ENCODE results near the gene ITGA2B.

The ITGA2B gene

GRCh38 chr17:44361292-44362260, 27.9 kb downstream of the ITGA2B start:
- peak; percentile 50 for DNase-seq
- H3K4me3 ChIP-seq (ENCODE audit: low read depth, low read length) = no peak overlapping the region
- H3K36me3 ChIP-seq = peaks cover 16% of the 10 kb centered on the region

GRCh38 chr17:44360826-44361225, 28.6 kb downstream of the ITGA2B start:
- TF ChIP-seq, protein P1, sequence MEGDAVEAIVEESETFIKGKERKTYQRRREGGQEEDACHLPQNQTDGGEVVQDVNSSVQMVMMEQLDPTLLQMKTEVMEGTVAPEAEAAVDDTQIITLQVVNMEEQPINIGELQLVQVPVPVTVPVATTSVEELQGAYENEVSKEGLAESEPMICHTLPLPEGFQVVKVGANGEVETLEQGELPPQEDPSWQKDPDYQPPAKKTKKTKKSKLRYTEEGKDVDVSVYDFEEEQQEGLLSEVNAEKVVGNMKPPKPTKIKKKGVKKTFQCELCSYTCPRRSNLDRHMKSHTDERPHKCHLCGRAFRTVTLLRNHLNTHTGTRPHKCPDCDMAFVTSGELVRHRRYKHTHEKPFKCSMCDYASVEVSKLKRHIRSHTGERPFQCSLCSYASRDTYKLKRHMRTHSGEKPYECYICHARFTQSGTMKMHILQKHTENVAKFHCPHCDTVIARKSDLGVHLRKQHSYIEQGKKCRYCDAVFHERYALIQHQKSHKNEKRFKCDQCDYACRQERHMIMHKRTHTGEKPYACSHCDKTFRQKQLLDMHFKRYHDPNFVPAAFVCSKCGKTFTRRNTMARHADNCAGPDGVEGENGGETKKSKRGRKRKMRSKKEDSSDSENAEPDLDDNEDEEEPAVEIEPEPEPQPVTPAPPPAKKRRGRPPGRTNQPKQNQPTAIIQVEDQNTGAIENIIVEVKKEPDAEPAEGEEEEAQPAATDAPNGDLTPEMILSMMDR (IDR thresholded peaks at IDR 0.05; ENCODE audit: low read depth, low read length) = no peak
- peaks cover 23% of the 10 kb centered on the region for H3K36me3 ChIP-seq
- no peaks in the 10 kb centered on the region for H3K9me3 ChIP-seq (ENCODE audit: severe bottlenecking)
- H3K27me3 ChIP-seq (ENCODE audit: insufficient read depth, low read depth, severe bottlenecking) = no peaks in the 10 kb centered on the region
- DNase-seq = peak; percentile 88
- H3K4me3 ChIP-seq (ENCODE audit: low read depth, low read length) = no peak overlapping the region
- H3K27ac ChIP-seq = peak overlapping the region; percentile 65

More at GRCh38 chr17:44361292-44362260, 27.9 kb downstream of the ITGA2B start:
- Histone ChIP-seq H3K27me3 (ENCODE audit: insufficient read depth, low read depth, severe bottlenecking) (no peaks in the 10 kb centered on the region), H3K27ac (peak overlapping the region; percentile 65), H3K9me3 (ENCODE audit: severe bottlenecking) (no peaks in the 10 kb centered on the region)
- TF ChIP-seq, protein P1 (IDR thresholded peaks at IDR 0.05; ENCODE audit: low read depth, low read length) = no peak

- Histone ChIP-seq H3K27me3 (ENCODE audit: insufficient read depth, low read depth, severe bottlenecking) (no peaks in the 10 kb centered on the region), H3K36me3 (peaks cover 30% of the 10 kb centered on the region), H3K27ac (no peak overlapping the region), H3K9me3 (ENCODE audit: severe bottlenecking) (no peaks in the 10 kb centered on the region), H3K4me3 (ENCODE audit: low read depth, low read length) (no peak overlapping the region)
- TF ChIP-seq, protein P1 (IDR thresholded peaks at IDR 0.05; ENCODE audit: low read depth, low read length) = no peak
- no peak for DNase-seq
Measured at GRCh38 chr17:44360144-44360533, 29.3 kb downstream of the ITGA2B start.

- H3K27me3 ChIP-seq (ENCODE audit: insufficient read depth, low read depth, severe bottlenecking) = no peaks in the 10 kb centered on the region
- H3K36me3 ChIP-seq = peaks cover 33% of the 10 kb centered on the region
- TF ChIP-seq, protein P1 (IDR thresholded peaks at IDR 0.05; ENCODE audit: low read depth, low read length) = no peak
- no peak overlapping the region for H3K4me3 ChIP-seq (ENCODE audit: low read depth, low read length)
- peak; percentile 8 for DNase-seq
- H3K27ac ChIP-seq = no peak overlapping the region
- no peaks in the 10 kb centered on the region for H3K9me3 ChIP-seq (ENCODE audit: severe bottlenecking)
Measured at GRCh38 chr17:44359458-44360143, 29.8 kb downstream of the ITGA2B start.

- Histone ChIP-seq H3K36me3 (peaks cover 33% of the 10 kb centered on the region), H3K27me3 (ENCODE audit: insufficient read depth, low read depth, severe bottlenecking) (no peaks in the 10 kb centered on the region), H3K4me3 (ENCODE audit: low read depth, low read length) (no peak overlapping the region), H3K27ac (no peak overlapping the region), H3K9me3 (ENCODE audit: severe bottlenecking) (no peaks in the 10 kb centered on the region)
- TF ChIP-seq, protein P1 (IDR thresholded peaks at IDR 0.05; ENCODE audit: low read depth, low read length) = no peak
- DNase-seq = no peak
Measured at GRCh38 chr17:44359006-44359405, 30.4 kb downstream of the ITGA2B start.
